WI38 (cell line): ENCODE data around the gene OR6A2.

Source experiments
- H3K4me3 ChIP-seq: 2 replicates; pipeline ENCODE4 v1.5.1; 2011; ENCODE audit warnings: low read depth, mild to moderate bottlenecking, control low read depth, low read length
- CTCF ChIP-seq: IDR thresholded peaks from 2 replicates; pipeline ENCODE4 v1.5.1; 2012; ENCODE audit warnings: low read depth, mild to moderate bottlenecking, control low read depth, low read length

OR6A2 gene

GRCh38 chr11:6755953-6756347 lies 43.5 kb downstream of the OR6A2 start:
- TF ChIP-seq CTCF: no peak
- H3K4me3 ChIP-seq: no peak overlapping the region

- H3K4me3 ChIP-seq: no peak overlapping the region
- peak; percentile 86 for TF ChIP-seq CTCF
Measured at GRCh38 chr11:6755303-6755952, 44.1 kb downstream of the OR6A2 start.

GRCh38 chr11:6747097-6747668 lies 52.3 kb downstream of the OR6A2 start:
- no peak overlapping the region for H3K4me3 ChIP-seq
- no peak for TF ChIP-seq CTCF

GRCh38 chr11:6746626-6747025 lies 52.9 kb downstream of the OR6A2 start:
- H3K4me3 ChIP-seq: no peak overlapping the region
- TF ChIP-seq CTCF: no peak

GRCh38 chr11:6746086-6746618 lies 53.3 kb downstream of the OR6A2 start:
- no peak for TF ChIP-seq CTCF
- peak overlapping the region; percentile 21; the same call in 1 of the 2 replicates for H3K4me3 ChIP-seq

- TF ChIP-seq CTCF: no peak
- no peak overlapping the region for H3K4me3 ChIP-seq
Measured at GRCh38 chr11:6745465-6746015, 53.9 kb downstream of the OR6A2 start.

- no peak for TF ChIP-seq CTCF
- H3K4me3 ChIP-seq: no peak overlapping the region
Measured at GRCh38 chr11:6745018-6745417, 54.5 kb downstream of the OR6A2 start.
